Mesothelial cell of epicardium (in vitro differentiated cells): Measurements from ENCODE around the gene BLMH. TPM values are rescaled to one million over a fixed set of nuclear protein-coding genes. Genes with fewer than 3 reads are reported as not detected.

Experiments
- DNase-seq, 2 experiments: peaks; one replicate each; pipeline ENCODE4 v3.0.0; 2021; ENCODE audit warnings: low spot score in 2 of 2; ENCODE audit not compliant: unreplicated experiment in 2 of 2
- H3K27ac Mint-ChIP-seq: 2 replicates; pipeline ENCODE4 v1.8.0; 2021; ENCODE audit warnings: mixed read lengths
- H3K27me3 Mint-ChIP-seq: 2 replicates; pipeline ENCODE4 v1.8.0; 2021; ENCODE audit warnings: low read depth, mixed read lengths
- H3K36me3 Mint-ChIP-seq: 2 replicates; pipeline ENCODE4 v1.8.0; 2021; ENCODE audit warnings: mixed read lengths
- H3K4me1 Mint-ChIP-seq: 2 replicates; pipeline ENCODE4 v1.8.0; 2021; ENCODE audit warnings: mixed read lengths
- H3K4me3 Mint-ChIP-seq: 2 replicates; pipeline ENCODE4 v1.8.0; 2021; ENCODE audit warnings: mild to moderate bottlenecking, moderate library complexity, mixed read lengths
- H3K9me3 Mint-ChIP-seq: 2 replicates; pipeline ENCODE4 v1.8.0; 2021; ENCODE audit warnings: mixed read lengths
- total RNA-seq: library from RNA; stranded (reverse); gene quantifications from 3 replicates; pipeline ENCODE4 v1.2.1, GENCODE V29; 2021
- TF ChIP-seq, protein P1 (sequence below): fragments of 200-600 bp; sonication (generic); IDR thresholded peaks from one replicate; pipeline ENCODE4 v1.5.0; 2021; ENCODE audit warnings: antibody characterized with exemption; ENCODE audit not compliant: unreplicated experiment

The BLMH gene
- total RNA-seq, 1 donor from 2014 or later: 46.4 TPM

DNA sequence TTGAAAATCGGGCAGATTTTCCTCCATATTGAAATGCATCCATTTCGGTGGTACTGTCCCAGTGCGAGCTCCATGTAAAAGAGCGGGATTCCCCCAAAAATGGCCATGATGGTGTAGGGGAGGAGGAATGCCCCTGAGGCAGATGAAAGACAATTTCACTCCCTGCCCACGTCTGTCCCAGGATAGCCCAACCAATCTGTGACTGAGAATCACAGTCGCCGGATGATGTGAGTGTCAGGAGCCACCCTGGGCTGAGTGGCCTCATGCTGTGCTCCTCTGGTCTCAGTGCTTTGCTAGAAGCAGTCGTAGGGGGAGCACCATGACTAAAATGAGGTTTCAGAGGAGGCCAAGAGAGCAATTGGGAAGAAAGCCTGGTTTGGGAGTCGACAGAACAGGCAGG is 72.9 kb downstream of the BLMH start:
- Mint-ChIP-seq H3K36me3 (no peaks in the 10 kb centered on the region), H3K27me3 (no peaks in the 10 kb centered on the region)
- TF ChIP-seq, protein P1, sequence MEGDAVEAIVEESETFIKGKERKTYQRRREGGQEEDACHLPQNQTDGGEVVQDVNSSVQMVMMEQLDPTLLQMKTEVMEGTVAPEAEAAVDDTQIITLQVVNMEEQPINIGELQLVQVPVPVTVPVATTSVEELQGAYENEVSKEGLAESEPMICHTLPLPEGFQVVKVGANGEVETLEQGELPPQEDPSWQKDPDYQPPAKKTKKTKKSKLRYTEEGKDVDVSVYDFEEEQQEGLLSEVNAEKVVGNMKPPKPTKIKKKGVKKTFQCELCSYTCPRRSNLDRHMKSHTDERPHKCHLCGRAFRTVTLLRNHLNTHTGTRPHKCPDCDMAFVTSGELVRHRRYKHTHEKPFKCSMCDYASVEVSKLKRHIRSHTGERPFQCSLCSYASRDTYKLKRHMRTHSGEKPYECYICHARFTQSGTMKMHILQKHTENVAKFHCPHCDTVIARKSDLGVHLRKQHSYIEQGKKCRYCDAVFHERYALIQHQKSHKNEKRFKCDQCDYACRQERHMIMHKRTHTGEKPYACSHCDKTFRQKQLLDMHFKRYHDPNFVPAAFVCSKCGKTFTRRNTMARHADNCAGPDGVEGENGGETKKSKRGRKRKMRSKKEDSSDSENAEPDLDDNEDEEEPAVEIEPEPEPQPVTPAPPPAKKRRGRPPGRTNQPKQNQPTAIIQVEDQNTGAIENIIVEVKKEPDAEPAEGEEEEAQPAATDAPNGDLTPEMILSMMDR: no peak

DNA sequence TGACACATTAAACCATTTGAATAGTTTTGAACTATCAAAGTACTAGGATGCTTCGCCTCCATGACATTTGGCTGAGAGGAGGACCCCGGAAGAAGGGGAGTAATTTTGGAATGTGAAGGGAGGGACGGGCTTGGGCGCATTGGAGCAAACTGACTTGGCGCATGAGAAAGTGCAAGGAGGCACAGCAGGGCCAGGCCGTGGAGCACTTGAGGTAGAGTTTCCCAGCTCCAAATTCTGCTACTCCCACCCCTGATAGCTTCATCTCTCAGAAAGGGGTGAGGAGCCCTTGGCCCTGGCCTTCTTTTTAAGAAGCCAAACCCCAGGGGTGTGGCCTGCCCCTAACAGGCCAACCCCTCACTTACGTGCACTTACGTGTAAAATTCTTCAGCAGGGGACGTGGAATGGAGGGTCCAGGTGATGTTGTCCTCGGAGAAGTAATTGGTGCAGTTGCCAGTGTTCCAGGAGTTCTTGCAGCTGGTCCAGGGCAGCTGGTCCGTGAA is 73.9 kb downstream of the BLMH start:
- no peak for DNase-seq
- no peaks in the 10 kb centered on the region for H3K9me3 Mint-ChIP-seq
- H3K27me3 Mint-ChIP-seq: no peaks in the 10 kb centered on the region
- no peaks in the 10 kb centered on the region for H3K36me3 Mint-ChIP-seq
- H3K4me3 Mint-ChIP-seq: no peak overlapping the region
- H3K4me1 Mint-ChIP-seq: no peaks in the 10 kb centered on the region
- TF ChIP-seq, protein P1: no peak
- no peak overlapping the region for H3K27ac Mint-ChIP-seq

More for the DNA sequence above, 72.9 kb downstream of the BLMH start:
- Mint-ChIP-seq H3K4me3 (no peak overlapping the region), H3K27ac (no peak overlapping the region), H3K9me3 (no peaks in the 10 kb centered on the region), H3K4me1 (no peaks in the 10 kb centered on the region)
- DNase-seq: no peak

DNA sequence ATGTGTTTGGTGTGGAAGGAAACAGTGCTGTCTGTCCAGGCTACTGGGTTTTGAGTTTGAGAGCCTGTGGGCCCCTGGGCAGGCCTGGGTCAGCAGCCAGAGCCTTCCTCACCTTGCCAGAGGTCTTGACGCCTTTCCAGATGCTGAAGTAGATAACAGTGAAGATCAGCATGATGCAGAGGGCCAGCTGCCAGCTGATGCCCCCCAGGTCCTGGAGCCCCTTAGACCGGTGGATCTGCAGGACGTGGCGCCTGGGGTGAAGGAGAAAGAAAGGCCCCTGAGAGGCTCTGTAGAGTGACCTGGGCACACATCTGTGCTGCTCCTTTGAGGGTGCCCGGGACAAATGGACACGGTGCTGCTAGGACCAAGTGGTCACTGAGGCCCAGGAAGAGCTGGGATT is 74.7 kb downstream of the BLMH start:
- no peaks in the 10 kb centered on the region for H3K9me3 Mint-ChIP-seq
- no peak for DNase-seq
- TF ChIP-seq, protein P1: no peak
- no peaks in the 10 kb centered on the region for H3K27me3 Mint-ChIP-seq
- H3K4me1 Mint-ChIP-seq: no peaks in the 10 kb centered on the region
- H3K4me3 Mint-ChIP-seq: no peak overlapping the region
- no peak overlapping the region for H3K27ac Mint-ChIP-seq
- no peaks in the 10 kb centered on the region for H3K36me3 Mint-ChIP-seq

DNA sequence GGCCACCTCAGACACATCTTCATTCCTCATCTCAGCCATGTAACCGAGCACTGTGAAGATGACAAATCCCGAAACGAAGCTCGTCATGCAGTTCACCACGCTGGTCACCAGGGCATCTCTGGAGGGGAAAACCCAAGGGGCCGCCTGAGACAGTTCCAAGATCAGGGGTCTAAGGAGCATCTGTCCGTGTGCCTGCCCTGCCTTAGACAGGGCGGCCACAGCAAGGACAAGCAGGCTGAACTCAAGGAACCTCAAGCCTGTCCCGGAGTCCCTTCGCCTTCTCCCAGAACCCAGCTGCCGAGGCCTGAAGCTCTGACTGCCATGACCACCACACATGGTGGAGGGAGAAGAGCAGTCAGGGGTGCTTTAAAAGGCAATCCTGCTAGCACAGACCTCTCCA is 79.0 kb downstream of the BLMH start:
- no peak overlapping the region for H3K27ac Mint-ChIP-seq
- no peaks in the 10 kb centered on the region for H3K4me1 Mint-ChIP-seq
- no peaks in the 10 kb centered on the region for H3K9me3 Mint-ChIP-seq
- TF ChIP-seq, protein P1: no peak
- H3K4me3 Mint-ChIP-seq: no peak overlapping the region
- peaks cover 3% of the 10 kb centered on the region for H3K27me3 Mint-ChIP-seq
- no peaks in the 10 kb centered on the region for H3K36me3 Mint-ChIP-seq
- no peak for DNase-seq

DNA sequence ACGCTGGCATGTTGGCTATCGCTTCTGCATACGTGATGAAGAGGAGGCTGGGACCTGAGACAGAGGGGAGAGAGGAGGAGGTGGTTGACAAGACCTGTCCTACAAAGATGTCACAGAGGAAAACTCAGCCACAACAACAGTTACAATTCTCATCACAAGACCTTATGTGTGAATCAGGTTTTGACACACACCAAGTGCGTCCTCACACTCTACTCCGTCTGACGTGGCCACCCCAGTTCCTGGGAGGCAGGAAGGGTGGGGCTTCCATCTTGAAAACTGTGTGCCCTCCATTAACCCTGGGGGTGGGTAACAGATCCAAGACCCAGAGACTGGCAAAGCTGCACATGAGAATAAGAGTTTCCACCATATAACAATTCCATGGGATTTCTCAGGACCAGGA is 80.4 kb downstream of the BLMH start:
- TF ChIP-seq, protein P1: no peak
- no peak overlapping the region for H3K27ac Mint-ChIP-seq
- peaks cover 5% of the 10 kb centered on the region for H3K27me3 Mint-ChIP-seq
- no peaks in the 10 kb centered on the region for H3K9me3 Mint-ChIP-seq
- DNase-seq: no peak
- H3K36me3 Mint-ChIP-seq: no peaks in the 10 kb centered on the region
- no peaks in the 10 kb centered on the region for H3K4me1 Mint-ChIP-seq
- no peak overlapping the region for H3K4me3 Mint-ChIP-seq

DNA sequence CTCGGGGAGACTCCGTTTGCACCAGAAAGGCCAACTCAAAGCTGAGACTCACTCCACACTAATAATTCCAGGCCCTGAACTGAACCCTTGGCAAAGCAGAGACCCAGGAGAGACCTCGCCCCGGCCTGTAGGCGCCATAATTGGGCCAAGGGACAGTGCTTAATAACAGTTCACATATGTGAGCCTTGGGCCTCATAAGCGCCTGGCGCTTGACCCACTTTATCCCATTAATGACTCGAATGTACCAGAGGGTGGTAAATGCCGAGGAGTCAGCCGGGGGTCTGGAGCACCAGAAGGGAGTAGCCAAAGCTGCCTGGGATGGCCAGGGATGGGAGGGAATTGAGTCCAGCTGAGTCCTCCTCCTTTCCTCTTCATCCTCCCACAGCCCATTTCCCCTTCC is 80.8 kb downstream of the BLMH start:
- H3K36me3 Mint-ChIP-seq: no peaks in the 10 kb centered on the region
- H3K27me3 Mint-ChIP-seq: peaks cover 5% of the 10 kb centered on the region
- no peak overlapping the region for H3K4me3 Mint-ChIP-seq
- DNase-seq: no peak
- H3K27ac Mint-ChIP-seq: no peak overlapping the region
- no peaks in the 10 kb centered on the region for H3K9me3 Mint-ChIP-seq
- no peaks in the 10 kb centered on the region for H3K4me1 Mint-ChIP-seq
- TF ChIP-seq, protein P1: no peak
